Colonic mucosa (tissue), 4 donors: ENCODE results near the gene ZMYND8. TPM values are rescaled to one million over a fixed set of nuclear protein-coding genes. Genes with fewer than 3 reads are reported as not detected.

Source experiments
- DNase-seq: peaks from one replicate; pipeline ENCODE4 v3.0.0-alpha.2; 2020
- H3K27ac ChIP-seq: fragments of 200-600 bp; one replicate; pipeline ENCODE4 v1.8.0; 2021
- H3K27me3 ChIP-seq: fragments of 200-600 bp; one replicate; pipeline ENCODE4 v1.8.0; 2021
- H3K36me3 ChIP-seq: fragments of 200-600 bp; one replicate; pipeline ENCODE4 v1.8.0; 2021
- H3K4me1 ChIP-seq: fragments of 200-600 bp; one replicate; pipeline ENCODE4 v1.8.0; 2021; ENCODE audit warnings: mild to moderate bottlenecking
- H3K4me3 ChIP-seq: fragments of 200-600 bp; one replicate; pipeline ENCODE4 v1.8.0; 2021
- H3K9ac ChIP-seq, 2 donors: one replicate each; pipeline ENCODE4 v1.7.0; 2013; ENCODE audit warnings: control low read depth in 2 of 2, low read depth in 2 of 2, low read length in 2 of 2
- H3K9me3 ChIP-seq: fragments of 200-600 bp; one replicate; pipeline ENCODE4 v1.8.0; 2021
- intact Hi-C: fragments of 100-400 bp; cut with DNase I; formaldehyde crosslinking; loops from one replicate; pipeline ENCODE4 v1.14.1; 2022
- microRNA-seq: library from miRNA; unstranded; fragments of <30 nt; microRNA quantifications from one replicate; pipeline ENCODE4, GENCODE V29; 2019
- total RNA-seq, 2 donors: library from RNA; stranded (reverse); fragmentation: NEBNext Ultra II Directional in 1 of 2; extraction: Animal tissue kit (Norgen Biotek cat#: 25700) in 1 of 2; gene quantifications; one replicate each; pipeline ENCODE4 v1.2.1, GENCODE V29; 2021
- TF ChIP-seq, protein P1 (sequence below): fragments of 200-600 bp; IDR thresholded peaks from one replicate; pipeline ENCODE4 v1.8.0; 2022; ENCODE audit warnings: antibody characterized with exemption, mild to moderate bottlenecking
- donor health status: healthy.
- donor health status: DM: no; HTN: no; CAD: no.
- donor health status: DM: no; HTN: no; CAD: no.

Gene ZMYND8
- total RNA-seq, 2 donors from 2014 or later, result 45.4 to 53.1 TPM

DNA sequence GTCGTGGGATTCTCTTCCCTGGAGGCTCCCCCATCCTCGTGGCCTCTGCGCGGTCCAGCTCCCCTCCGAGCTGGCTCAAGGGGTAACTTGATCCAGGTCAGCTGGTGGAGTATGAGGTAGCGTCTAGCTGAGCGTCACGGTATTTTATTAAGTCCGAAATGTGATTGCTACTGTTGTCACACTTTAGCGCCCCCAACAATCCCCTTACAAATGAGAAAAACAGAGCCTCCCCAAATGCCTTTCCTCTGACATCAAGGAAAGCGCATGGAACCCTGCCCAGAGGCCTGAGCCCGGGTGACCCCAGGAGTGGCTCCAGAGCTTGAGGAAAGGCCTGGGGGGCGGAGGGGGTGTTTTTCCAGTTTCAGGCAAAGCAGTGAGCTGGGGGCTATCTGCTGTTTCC is 192.4 kb downstream of the ZMYND8 start:
- Histone ChIP-seq H3K27me3 (no peaks in the 10 kb centered on the region), H3K27ac (no peak overlapping the region), H3K9ac (no peak overlapping the region), H3K4me1 (no peaks in the 10 kb centered on the region), H3K9me3 (no peaks in the 10 kb centered on the region), H3K4me3 (no peak overlapping the region), H3K36me3 (no peaks in the 10 kb centered on the region)
- no peak for DNase-seq
- TF ChIP-seq, protein P1, sequence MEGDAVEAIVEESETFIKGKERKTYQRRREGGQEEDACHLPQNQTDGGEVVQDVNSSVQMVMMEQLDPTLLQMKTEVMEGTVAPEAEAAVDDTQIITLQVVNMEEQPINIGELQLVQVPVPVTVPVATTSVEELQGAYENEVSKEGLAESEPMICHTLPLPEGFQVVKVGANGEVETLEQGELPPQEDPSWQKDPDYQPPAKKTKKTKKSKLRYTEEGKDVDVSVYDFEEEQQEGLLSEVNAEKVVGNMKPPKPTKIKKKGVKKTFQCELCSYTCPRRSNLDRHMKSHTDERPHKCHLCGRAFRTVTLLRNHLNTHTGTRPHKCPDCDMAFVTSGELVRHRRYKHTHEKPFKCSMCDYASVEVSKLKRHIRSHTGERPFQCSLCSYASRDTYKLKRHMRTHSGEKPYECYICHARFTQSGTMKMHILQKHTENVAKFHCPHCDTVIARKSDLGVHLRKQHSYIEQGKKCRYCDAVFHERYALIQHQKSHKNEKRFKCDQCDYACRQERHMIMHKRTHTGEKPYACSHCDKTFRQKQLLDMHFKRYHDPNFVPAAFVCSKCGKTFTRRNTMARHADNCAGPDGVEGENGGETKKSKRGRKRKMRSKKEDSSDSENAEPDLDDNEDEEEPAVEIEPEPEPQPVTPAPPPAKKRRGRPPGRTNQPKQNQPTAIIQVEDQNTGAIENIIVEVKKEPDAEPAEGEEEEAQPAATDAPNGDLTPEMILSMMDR, result no peak
- intact Hi-C loops, result no loop called here

DNA sequence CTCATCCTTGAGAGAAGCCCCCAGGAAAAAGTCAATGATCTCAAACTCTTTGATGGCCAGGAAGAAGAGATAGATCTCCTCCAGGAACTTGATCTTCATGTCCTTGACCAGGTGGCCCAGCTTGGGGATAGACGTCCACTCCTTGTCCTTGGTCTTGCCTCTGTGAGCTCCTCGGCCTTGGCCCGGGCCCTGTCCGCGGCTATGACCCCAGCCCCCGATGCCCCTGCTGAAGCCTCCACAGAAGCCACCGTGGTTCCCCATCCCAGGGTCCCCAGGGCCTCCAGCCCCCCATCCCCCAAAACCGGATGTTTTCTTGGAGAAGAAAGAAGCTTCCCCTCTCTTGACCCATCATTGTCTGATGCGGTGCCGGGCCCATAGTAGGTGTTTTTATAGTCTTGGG is 195.1 kb downstream of the ZMYND8 start:
- Histone ChIP-seq H3K27ac (no peak overlapping the region), H3K4me1 (no peaks in the 10 kb centered on the region), H3K27me3 (no peaks in the 10 kb centered on the region), H3K36me3 (no peaks in the 10 kb centered on the region), H3K9ac (no peak overlapping the region), H3K4me3 (no peak overlapping the region), H3K9me3 (no peaks in the 10 kb centered on the region)
- intact Hi-C loops, result no loop called here
- TF ChIP-seq, protein P1, result no peak
- DNase-seq, result no peak

DNA sequence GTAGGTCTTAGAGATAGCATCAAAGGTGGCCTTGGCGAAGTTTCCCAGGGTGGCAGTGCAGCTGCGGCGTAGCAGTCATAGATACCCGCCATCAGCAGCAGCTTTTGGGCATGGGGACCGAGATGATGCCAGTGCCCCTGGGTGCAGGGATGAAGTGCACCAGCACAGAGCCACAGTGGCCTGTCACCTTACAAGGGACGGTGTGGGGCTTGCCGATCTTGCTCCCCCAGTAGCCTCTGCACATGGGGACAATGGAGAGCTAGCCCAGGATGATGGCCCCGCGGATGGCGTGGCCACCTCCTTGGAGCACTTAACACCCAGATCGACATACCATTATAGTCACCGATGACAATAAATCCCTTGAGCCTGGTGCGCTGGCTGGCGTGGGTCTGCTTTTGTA is 195.5 kb downstream of the ZMYND8 start:
- Histone ChIP-seq H3K9ac (no peak overlapping the region), H3K9me3 (no peaks in the 10 kb centered on the region), H3K4me3 (no peak overlapping the region), H3K4me1 (no peaks in the 10 kb centered on the region), H3K27ac (no peak overlapping the region), H3K36me3 (no peaks in the 10 kb centered on the region), H3K27me3 (no peaks in the 10 kb centered on the region)
- TF ChIP-seq, protein P1, result no peak
- no peak for DNase-seq
- intact Hi-C loops, result no loop called here

DNA sequence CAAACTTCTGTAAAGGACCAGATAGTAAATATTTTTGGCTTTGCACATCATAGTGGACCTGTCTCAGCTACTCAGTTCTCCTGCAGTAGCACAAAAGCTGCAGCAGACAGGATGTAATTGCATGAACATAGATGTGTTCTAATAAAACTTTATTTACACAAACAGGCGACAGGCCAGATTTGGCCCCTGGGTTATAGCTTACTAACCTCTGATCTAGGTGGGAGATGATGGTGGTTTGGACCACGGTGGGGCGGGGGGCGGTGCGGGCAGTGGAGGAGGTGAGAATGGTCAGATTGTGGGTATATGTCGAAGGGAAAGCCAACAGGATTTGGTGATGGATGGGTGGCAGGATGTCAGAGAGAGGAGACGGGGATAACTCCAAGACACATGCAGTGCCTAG is 196.3 kb downstream of the ZMYND8 start:
- H3K36me3 ChIP-seq, result no peaks in the 10 kb centered on the region
- no peaks in the 10 kb centered on the region for H3K9me3 ChIP-seq
- no peaks in the 10 kb centered on the region for H3K27me3 ChIP-seq
- H3K4me1 ChIP-seq, result no peaks in the 10 kb centered on the region
- H3K9ac ChIP-seq, result no peak overlapping the region
- intact Hi-C loops, result no loop called here
- no peak overlapping the region for H3K4me3 ChIP-seq
- TF ChIP-seq, protein P1, result no peak
- no peak for DNase-seq
- H3K27ac ChIP-seq, result no peak overlapping the region

Small RNA genes within 50 kb of the gene (microRNA-seq; reads per million reads assigned to microRNA genes)
- gene MIR3616, result 6.1 reads per million, percentile 3 among the genes with 10 or more reads in this experiment

Other genes with a start within 250 kb of the ZMYND8 start
- gene NCOA3, start 145.2 kb upstream of the ZMYND8 start, total RNA-seq, result 10 to 100 TPM; 17.1 to 24.2 TPM